GM12892 (cell line): ENCODE measurements around the gene SEPTIN11.
A peak's percentile ranks its signal among the peaks of the same experiment; 100 is the strongest.

Experiments used
- DNase-seq: peaks from one replicate; pipeline ENCODE4 v3.0.0; 2011; ENCODE audit not compliant: insufficient read length
- FAIRE-seq: peaks from 2 replicates; lab custom pipeline; 2011; peaks lifted over from hg19 to GRCh38; lab: Jason Lieb, UNC
- POLR2A ChIP-seq: IDR thresholded peaks from 2 replicates; pipeline ENCODE4 v1.6.1; 2011; ENCODE audit warnings: low read depth, low read length, control low read depth
- POLR2AphosphoS5 ChIP-seq: IDR thresholded peaks from 2 replicates; pipeline ENCODE4 v1.6.1; 2011; ENCODE audit warnings: low read depth, low read length, control low read depth
- TAF1 ChIP-seq: IDR thresholded peaks from 2 replicates; pipeline ENCODE4 v1.6.1; 2011; ENCODE audit warnings: low read depth, mild to moderate bottlenecking, control low read depth, low read length, borderline replicate concordance

SEPTIN11 gene

DNA sequence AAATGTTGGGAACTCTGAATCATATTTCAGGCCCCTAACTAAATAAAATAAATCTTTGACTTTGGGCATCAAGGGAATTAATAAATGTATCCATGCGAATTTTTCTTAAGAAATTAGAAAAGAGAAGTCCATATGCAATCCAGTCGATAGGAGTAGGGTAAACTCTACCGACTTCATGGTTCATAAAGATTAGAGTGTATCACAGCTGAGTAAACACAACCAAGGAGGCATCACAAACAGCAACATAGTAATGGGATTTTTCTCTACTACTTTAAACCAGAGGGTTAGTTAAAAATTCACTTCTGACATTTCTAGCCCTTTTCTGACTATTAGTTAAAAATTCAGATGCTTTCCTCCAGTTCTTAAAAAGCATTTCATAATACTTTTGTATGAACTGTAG is 19.9 kb downstream of the SEPTIN11 start:
- TF ChIP-seq TAF1 (no peak), POLR2A (no peak), POLR2AphosphoS5 (no peak)
- no peak for FAIRE-seq
- DNase-seq, result no peak

DNA sequence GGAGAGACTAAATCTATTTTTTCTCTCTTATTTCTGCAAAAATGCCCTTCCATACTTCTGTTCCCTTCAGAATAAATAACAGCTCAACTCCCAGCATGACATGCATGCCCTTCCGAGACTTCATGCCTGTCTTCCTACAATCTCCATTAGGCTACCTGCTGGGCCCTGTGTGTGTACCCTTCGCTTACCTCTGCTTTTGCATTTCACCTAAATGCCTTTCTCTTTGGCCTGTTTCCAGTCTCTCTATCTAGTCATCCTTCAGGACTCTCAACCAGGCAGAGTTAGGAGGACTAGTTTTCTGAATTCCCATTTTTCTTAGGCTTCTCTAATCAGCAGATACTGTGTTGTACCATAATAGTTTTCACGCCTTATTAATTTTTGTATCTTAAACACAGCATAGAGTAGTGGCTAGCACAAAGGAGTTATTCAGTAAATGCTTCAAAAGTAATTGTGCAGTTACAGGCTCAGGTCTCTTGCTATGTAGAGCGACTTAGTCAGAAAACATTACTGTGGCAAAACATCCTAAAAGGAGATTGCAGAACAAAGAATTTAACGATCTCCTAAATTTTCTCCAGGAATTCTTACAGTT is 20.5 kb downstream of the SEPTIN11 start:
- FAIRE-seq, result no peak
- TF ChIP-seq TAF1, result no peak
- no peak for TF ChIP-seq POLR2A
- no peak for TF ChIP-seq POLR2AphosphoS5
- DNase-seq, result no peak

DNA sequence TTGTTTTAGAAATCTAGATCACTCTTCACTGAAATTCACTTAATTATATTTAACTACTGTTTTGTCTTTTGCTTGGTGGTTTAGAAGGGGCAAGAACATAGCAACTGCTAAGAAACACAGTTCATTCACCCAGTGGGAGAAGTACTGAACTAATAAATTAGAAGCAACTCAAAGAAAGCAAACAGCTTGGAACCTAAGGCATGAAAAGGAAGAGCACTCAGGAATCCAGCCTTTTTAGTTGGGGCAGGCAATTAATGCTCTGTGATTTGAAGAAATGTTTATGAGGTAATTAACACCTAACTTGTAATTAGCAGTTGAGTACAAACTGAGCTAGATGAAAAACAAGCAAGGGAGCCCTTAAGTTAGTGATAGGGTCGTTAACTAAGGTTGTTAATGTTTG is 22.8 kb downstream of the SEPTIN11 start:
- no peak for DNase-seq
- TF ChIP-seq POLR2A (no peak), POLR2AphosphoS5 (no peak), TAF1 (no peak)
- FAIRE-seq, result no peak

DNA sequence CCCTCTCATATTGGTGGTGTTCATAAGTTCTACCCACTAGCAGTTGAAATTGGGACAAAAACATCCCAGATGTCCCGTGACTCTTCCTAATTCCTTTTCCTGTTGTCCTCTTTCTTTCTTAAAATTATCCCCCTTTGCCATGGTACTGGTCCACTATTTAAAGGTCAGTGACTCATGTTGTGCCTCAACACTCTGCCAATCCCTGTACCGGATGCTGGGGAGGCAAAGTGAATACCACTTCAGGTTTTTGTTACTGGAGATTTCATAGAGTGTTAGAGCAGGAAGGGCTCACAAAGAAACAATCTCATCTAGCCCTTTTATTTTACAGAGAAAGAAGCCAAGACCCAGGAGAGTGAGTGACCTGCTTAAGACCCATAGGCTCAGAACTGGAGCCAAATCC is 24.6 kb downstream of the SEPTIN11 start:
- FAIRE-seq, result no peak
- TF ChIP-seq POLR2AphosphoS5 (no peak), POLR2A (no peak), TAF1 (no peak)
- DNase-seq, result no peak

DNA sequence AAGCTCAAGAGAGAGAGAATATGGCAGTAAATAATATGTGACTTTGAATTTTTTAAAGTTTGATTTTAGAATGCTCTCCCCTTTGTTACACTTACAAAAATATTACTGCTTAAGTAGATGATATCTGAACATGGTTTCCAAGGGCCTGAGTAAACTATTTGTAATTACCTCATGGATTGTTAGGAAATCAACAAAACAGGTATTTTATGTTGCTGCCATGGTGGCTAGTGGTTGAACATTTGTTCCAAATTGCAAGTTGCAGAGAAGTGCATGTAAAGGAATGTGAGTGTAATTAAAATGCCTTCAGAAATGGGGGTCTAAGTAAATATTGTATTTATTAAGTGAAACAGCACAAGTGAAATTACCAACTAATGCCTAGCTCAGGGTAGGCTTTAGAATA is 27.6 kb downstream of the SEPTIN11 start:
- no peak for DNase-seq
- no peak for FAIRE-seq
- TF ChIP-seq TAF1 (no peak), POLR2A (no peak), POLR2AphosphoS5 (no peak)

DNA sequence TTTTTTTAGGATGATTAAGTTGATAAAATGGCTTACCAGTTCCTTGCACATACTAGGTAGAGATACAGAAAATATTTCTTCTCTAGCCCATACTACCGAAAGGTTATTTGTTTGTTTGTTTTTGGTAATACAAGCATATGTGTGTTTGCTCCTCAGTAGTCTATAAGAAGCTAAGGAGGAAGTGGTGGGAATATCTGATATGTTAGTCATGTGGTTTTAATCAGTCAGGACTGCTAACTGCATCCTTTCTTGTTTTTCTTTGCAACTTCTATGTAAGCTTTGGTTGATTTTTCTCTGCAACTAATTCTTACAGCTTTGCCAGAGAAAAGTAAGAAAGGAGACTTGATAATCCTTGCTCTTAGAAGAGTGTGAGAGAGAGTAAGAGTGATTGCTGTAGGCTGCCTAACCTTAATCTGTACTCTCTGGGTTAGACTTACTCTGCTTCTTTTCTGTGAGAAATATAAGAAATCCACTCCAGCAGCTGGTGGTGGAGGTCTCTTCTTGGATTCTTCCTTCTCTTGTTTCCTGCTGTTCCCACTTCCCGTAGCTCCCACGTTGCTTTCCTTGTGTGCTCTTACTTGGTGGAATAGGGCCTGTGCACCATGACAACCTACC is 28.3 kb downstream of the SEPTIN11 start:
- DNase-seq (no peak), FAIRE-seq (no peak)
- no peak for TF ChIP-seq TAF1
- TF ChIP-seq POLR2AphosphoS5, result no peak
- no peak for TF ChIP-seq POLR2A

DNA sequence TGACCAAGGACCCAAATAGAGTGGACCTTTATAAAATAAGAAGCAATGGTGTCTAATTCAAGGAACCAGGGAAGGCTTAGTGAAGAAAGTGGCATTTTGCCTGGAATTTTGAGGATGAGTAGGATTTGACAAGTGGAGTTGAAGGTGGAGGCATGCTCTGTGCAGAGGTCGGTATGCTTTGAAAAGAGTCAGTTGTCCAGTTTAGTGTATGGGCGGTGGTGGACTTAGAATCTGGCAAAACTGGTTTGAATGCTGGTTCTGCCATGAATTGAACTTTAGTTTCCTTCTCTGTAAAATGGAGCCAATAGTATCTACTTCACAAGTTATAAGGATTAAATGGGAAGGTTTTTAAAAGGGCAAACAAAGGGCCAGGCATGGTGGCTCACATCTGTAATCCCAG is 29.7 kb downstream of the SEPTIN11 start:
- FAIRE-seq (no peak), DNase-seq (no peak)

DNA sequence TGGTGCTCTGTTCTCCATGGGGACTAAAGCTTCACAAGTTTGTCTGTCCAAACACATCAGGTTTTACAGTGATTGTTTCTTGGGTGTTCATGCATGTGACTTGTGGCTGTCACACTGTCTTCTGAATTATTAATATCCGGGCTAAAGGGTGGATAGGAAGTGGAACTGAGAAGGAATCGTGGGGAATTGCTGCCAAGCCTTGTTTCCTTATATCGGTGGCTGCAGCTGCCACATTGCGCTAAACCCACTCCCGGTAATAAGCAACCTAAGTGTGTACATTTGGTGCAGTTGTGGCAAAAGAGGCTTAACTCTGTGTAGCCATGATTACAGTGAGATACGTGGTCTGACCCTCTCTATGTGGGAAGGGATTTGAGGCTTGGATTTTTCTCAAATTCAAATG is 30.7 kb downstream of the SEPTIN11 start:
- TF ChIP-seq POLR2A (no peak), TAF1 (no peak), POLR2AphosphoS5 (no peak)
- DNase-seq, result no peak
- peak; percentile 21 for FAIRE-seq

More for the DNA sequence above, 29.7 kb downstream of the SEPTIN11 start:
- no peak for TF ChIP-seq TAF1

DNA sequence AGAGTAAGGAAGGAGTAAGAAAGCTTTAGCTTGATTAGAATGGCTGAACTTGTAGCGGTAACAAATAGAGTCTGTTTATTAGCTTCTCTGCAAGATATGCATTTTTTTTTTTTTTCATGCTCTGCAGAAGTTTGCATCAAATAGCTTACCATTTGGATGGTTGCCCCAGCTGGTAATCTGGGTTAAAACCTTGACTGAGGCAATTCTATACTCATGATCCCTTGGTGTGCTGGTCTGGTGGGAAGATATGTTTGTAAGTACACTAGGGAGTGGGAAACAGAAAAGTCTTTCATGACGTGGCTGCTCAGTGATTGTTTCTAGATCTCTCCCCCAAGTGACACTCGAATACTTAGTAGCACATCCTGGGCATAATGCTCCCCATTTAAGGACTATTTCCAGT is 32.1 kb downstream of the SEPTIN11 start:
- TF ChIP-seq TAF1 (no peak), POLR2A (no peak), POLR2AphosphoS5 (no peak)
- FAIRE-seq (no peak), DNase-seq (no peak)

DNA sequence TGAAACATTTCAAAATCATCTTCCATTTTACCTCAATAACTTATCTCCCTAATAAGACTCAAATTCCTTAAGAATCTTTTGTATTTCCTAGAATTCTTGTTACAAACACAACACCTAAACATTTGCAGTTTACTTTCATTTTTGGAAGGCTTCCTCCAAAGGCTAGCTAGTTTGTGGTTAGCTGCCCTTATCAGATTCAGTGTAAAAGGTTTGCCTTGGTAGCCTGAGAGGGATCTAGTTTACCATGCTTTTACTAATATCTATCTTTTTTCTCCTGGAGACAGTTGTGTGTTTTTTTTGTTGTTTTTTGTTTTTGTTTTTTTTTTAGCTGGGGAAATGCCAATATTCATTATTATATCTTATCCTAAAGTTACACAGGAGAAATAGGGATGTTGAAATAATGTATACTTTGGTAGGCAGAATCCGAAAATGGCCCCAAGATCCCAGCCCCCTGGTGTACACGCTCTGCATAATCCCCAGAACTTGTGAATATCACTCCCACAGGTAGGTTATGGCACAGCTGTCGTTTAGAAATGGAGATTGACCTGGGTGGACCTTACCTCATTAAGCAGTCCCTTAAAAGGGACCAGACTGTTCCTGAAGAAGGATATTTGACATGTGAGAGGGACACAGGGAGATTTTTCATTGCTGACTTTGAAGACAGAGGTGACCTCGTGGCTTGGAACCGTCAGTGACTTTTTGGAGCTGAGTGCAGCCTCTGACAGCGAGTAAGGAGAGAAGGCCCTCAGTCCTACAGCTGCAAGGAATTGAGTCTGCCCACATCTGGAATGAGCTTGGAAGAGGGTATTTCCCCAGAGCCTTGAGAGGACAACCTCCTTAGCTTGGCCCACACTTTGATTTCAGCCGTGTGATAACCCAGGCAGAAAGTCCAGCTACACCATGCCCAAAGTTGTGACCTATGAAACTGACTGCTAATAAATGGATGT is 33.4 kb downstream of the SEPTIN11 start:
- FAIRE-seq (no peak), DNase-seq (no peak)
- TF ChIP-seq POLR2A, result no peak
- TF ChIP-seq POLR2AphosphoS5, result no peak
- TF ChIP-seq TAF1, result no peak

DNA sequence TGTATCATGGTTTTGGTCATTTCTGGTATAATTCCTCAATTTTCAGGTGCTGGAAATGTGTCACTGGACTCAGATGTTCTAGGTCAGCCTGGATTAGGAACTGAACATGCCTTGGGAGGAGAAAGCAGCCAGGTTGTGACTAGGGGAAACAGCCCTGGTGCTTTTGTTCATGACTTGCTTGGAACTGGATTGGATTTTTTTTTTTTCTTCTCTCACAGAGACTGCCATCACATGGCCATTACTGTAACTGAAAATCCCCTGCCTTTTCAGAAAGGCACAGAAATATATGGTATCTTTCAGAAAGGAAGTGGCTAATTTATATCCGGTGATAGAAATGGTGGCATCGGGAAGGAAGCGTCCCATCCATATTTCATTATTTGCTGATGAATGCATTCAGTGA is 34.6 kb downstream of the SEPTIN11 start:
- peak; percentile 67 for FAIRE-seq
- TF ChIP-seq POLR2A (no peak), TAF1 (no peak), POLR2AphosphoS5 (no peak)
- no peak for DNase-seq

DNA sequence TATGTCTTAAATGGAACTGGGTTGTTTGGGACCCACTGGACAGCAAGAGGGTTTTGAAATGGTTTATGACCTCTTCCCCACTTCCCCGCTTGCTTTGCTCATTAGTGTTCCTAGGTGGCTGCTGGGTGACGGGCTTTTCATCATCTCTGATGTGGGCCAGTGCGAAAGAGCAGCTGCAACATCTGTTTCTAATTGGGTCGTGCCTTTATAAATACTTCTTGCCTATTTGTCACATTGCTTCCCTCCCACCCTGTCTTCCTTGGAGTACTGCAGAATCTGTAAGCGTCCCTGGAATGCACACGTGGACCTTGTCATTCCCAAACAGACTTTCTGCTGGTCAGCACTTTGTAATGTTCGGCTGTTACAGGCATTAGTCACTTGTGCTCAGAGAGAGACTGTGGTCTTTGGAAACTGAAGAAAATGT is 35.2 kb downstream of the SEPTIN11 start:
- no peak for FAIRE-seq
- TF ChIP-seq TAF1 (no peak), POLR2A (no peak), POLR2AphosphoS5 (no peak)
- DNase-seq, result no peak

DNA sequence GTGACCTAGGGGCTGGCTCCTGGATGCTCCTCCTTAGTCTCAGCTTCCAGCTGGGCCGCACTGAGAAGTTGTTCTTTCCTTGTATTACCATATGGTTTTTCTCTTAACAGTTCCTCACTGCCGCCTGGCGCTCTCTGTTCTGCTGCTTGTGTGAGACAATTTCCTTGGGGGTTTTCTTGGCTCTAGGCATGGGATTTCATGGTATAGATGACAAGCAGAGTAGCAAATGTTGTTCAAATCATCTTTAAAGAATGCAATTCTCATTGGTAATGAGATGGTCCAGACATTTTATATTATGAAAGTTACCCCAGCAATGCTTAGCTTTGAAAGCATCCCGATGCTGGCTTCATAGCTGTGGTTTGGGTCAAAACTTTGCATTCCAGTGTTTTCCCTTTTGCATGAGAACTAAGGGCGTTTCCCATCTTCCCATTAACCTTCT is 37.6 kb downstream of the SEPTIN11 start:
- DNase-seq (no peak), FAIRE-seq (no peak)
- no peak for TF ChIP-seq TAF1
- no peak for TF ChIP-seq POLR2AphosphoS5
- no peak for TF ChIP-seq POLR2A
